ENCODE results near the gene GHITM. TPM values are rescaled to one million over a fixed set of nuclear protein-coding genes. Genes with fewer than 3 reads are reported as not detected.

GHITM gene
- total and polyA plus RNA-seq, 10 donors: 69.2 to 152 (median 102) TPM

GRCh38 chr10:84200537-84201243 is 61.4 kb downstream of the GHITM start:
- DNase-seq: peak; percentile 66
- H3K36me3 ChIP-seq: no peaks in the 10 kb centered on the region
- no peak for TF ChIP-seq POLR2A (IDR thresholded peaks at IDR 0.05)
- TF ChIP-seq POLR2AphosphoS5 (IDR thresholded peaks at IDR 0.05): peak in 1 of 3 donors; percentile 35
- TF ChIP-seq, protein P1, sequence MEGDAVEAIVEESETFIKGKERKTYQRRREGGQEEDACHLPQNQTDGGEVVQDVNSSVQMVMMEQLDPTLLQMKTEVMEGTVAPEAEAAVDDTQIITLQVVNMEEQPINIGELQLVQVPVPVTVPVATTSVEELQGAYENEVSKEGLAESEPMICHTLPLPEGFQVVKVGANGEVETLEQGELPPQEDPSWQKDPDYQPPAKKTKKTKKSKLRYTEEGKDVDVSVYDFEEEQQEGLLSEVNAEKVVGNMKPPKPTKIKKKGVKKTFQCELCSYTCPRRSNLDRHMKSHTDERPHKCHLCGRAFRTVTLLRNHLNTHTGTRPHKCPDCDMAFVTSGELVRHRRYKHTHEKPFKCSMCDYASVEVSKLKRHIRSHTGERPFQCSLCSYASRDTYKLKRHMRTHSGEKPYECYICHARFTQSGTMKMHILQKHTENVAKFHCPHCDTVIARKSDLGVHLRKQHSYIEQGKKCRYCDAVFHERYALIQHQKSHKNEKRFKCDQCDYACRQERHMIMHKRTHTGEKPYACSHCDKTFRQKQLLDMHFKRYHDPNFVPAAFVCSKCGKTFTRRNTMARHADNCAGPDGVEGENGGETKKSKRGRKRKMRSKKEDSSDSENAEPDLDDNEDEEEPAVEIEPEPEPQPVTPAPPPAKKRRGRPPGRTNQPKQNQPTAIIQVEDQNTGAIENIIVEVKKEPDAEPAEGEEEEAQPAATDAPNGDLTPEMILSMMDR (IDR thresholded peaks at IDR 0.05 in 8 of 11, conservative IDR thresholded peaks at IDR 0.05 in 3 of 11): no peak
- intact Hi-C loops (cut with DNase I; ENCODE audit: low total_unique reads): no loop called here
- WGBS, 5 donors: 71 to 84% (median 77%) methylated on average over 11 of the region's 11 CpGs
- H3K27me3 ChIP-seq (replicated peaks in 1 of 7): peaks cover 0 to 22% (median 4%) of the 10 kb centered on the region in 7 donors
- no peak overlapping the region for H3K4me3 ChIP-seq
- H3K27ac ChIP-seq: peak overlapping the region in 4 of 8 donors; percentile 24 to 75 (median 54)
- no peaks in the 10 kb centered on the region for H3K9me3 ChIP-seq
- peaks cover 0 to 18% (median under 1%) of the 10 kb centered on the region in 6 donors for H3K4me1 ChIP-seq

DNA sequence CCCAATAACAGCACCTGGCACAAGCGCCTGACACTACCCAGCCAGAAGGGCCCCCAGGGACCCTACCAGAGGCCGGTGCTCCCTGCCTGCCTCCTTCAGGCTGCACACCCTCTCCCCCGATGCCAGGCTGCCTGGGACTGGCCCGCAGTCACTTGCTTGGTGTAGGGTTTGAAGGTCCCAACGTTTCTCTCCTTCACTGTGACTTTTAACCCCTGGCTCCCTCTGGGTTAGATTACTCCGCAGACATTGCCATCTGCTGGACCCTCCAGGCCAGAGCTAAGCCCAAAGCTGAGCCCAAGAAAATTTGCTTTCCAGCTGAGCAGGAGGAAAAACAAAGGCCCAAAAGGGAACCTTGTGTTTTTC is 61.9 kb downstream of the GHITM start:
- peaks cover 0 to 17% (median 0%) of the 10 kb centered on the region in 6 donors for H3K4me1 ChIP-seq
- intact Hi-C loops (cut with DNase I; ENCODE audit: low total_unique reads): no loop called here
- no peak overlapping the region for H3K4me3 ChIP-seq
- H3K9me3 ChIP-seq: no peaks in the 10 kb centered on the region
- 44 to 74% (median 57%) methylated on average over 6 of the region's 6 CpGs for WGBS, 5 donors
- H3K36me3 ChIP-seq: no peaks in the 10 kb centered on the region
- H3K27me3 ChIP-seq (replicated peaks in 1 of 7): peaks cover 0 to 16% (median 0%) of the 10 kb centered on the region in 7 donors
- H3K27ac ChIP-seq: peak overlapping the region in 5 of 8 donors; percentile 24 to 75 (median 45)
- TF ChIP-seq, protein P1 (IDR thresholded peaks at IDR 0.05 in 8 of 11, conservative IDR thresholded peaks at IDR 0.05 in 3 of 11): no peak
- TF ChIP-seq POLR2A (IDR thresholded peaks at IDR 0.05) (no peak), POLR2AphosphoS5 (IDR thresholded peaks at IDR 0.05) (peak in 1 of 3 donors; percentile 55)
- DNase-seq: no peak

- 89 to 96% (median 93%) methylated on average over 11 of the region's 11 CpGs for WGBS, 5 donors
- Histone ChIP-seq H3K27me3 (replicated peaks in 1 of 7) (peaks cover 0 to 12% (median 0%) of the 10 kb centered on the region in 7 donors), H3K36me3 (no peaks in the 10 kb centered on the region), H3K4me1 (peaks cover 0 to 14% (median 0%) of the 10 kb centered on the region in 6 donors), H3K9me3 (no peaks in the 10 kb centered on the region), H3K27ac (peak overlapping the region in 5 of 8 donors; percentile 24 to 75 (median 45)), H3K4me3 (no peak overlapping the region)
- TF ChIP-seq POLR2AphosphoS5 (IDR thresholded peaks at IDR 0.05) (no peak), POLR2A (IDR thresholded peaks at IDR 0.05) (no peak)
- TF ChIP-seq, protein P1 (IDR thresholded peaks at IDR 0.05 in 8 of 11, conservative IDR thresholded peaks at IDR 0.05 in 3 of 11): no peak
- peak; percentile 56 for DNase-seq
- intact Hi-C loops (cut with DNase I; ENCODE audit: low total_unique reads): no loop called here
These were observed 62.4 kb downstream of the GHITM start for GRCh38 chr10:84201682-84202081.

GRCh38 chr10:84202349-84202748 is 63.0 kb downstream of the GHITM start:
- intact Hi-C loops (cut with DNase I; ENCODE audit: low total_unique reads): no loop called here
- Histone ChIP-seq H3K9me3 (no peaks in the 10 kb centered on the region), H3K27me3 (replicated peaks in 1 of 7) (peaks cover 0 to 5% (median 0%) of the 10 kb centered on the region in 7 donors), H3K4me1 (peaks cover 0 to 9% (median 0%) of the 10 kb centered on the region in 6 donors), H3K36me3 (no peaks in the 10 kb centered on the region), H3K27ac (no peak overlapping the region), H3K4me3 (no peak overlapping the region)
- TF ChIP-seq POLR2A (IDR thresholded peaks at IDR 0.05) (no peak), POLR2AphosphoS5 (IDR thresholded peaks at IDR 0.05) (no peak)
- TF ChIP-seq, protein P1 (IDR thresholded peaks at IDR 0.05 in 8 of 11, conservative IDR thresholded peaks at IDR 0.05 in 3 of 11): no peak
- 86 to 96% (median 90%) methylated on average over 4 to 5 of the region's 5 CpGs for WGBS, 5 donors
- DNase-seq: peak; percentile 60

All from spleen (tissue), 11 donors.